ENCODE measurements around the gene FGFRL1.

FGFRL1 gene

GRCh38 chr4:1022051-1022738, 10.8 kb downstream of the FGFRL1 start:
- no peak for TF ChIP-seq TAF1 (IDR thresholded peaks at IDR 0.05; ENCODE audit: borderline replicate concordance, insufficient read depth, low read length)
- TF ChIP-seq SIN3A (IDR thresholded peaks at IDR 0.05; ENCODE audit: borderline replicate concordance, insufficient read depth, low read length): no peak
- no peak for TF ChIP-seq POLR2AphosphoS5 (IDR thresholded peaks at IDR 0.05; ENCODE audit: low read depth, low read length)
- TF ChIP-seq, protein P1, sequence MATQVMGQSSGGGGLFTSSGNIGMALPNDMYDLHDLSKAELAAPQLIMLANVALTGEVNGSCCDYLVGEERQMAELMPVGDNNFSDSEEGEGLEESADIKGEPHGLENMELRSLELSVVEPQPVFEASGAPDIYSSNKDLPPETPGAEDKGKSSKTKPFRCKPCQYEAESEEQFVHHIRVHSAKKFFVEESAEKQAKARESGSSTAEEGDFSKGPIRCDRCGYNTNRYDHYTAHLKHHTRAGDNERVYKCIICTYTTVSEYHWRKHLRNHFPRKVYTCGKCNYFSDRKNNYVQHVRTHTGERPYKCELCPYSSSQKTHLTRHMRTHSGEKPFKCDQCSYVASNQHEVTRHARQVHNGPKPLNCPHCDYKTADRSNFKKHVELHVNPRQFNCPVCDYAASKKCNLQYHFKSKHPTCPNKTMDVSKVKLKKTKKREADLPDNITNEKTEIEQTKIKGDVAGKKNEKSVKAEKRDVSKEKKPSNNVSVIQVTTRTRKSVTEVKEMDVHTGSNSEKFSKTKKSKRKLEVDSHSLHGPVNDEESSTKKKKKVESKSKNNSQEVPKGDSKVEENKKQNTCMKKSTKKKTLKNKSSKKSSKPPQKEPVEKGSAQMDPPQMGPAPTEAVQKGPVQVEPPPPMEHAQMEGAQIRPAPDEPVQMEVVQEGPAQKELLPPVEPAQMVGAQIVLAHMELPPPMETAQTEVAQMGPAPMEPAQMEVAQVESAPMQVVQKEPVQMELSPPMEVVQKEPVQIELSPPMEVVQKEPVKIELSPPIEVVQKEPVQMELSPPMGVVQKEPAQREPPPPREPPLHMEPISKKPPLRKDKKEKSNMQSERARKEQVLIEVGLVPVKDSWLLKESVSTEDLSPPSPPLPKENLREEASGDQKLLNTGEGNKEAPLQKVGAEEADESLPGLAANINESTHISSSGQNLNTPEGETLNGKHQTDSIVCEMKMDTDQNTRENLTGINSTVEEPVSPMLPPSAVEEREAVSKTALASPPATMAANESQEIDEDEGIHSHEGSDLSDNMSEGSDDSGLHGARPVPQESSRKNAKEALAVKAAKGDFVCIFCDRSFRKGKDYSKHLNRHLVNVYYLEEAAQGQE (IDR thresholded peaks at IDR 0.05; ENCODE audit: insufficient read depth in 1 of 2, low read depth in 2 of 2, low read length in 2 of 2): no peak
- no peak for TF ChIP-seq FOXP2 (optimal IDR thresholded peaks at IDR 0.05; ENCODE audit: borderline replicate concordance, extremely low read depth, extremely low read length, insufficient read depth)

DNA sequence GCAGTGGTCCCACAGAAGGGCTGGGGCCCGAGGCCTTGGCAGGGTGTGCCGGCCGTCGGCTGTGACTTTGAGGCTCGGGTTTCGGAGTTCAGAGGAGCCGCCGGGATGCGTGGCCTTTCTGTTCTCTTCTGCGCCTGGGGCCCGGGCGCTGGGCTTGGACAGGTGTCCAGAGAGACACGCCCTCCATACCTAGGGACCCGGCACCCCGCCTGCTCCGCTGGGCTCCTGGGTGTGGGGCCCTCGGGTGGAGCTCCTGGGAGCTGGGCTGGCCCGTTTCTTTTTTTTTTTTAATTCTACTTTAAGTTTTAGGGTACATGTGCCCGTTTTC, 11.3 kb downstream of the FGFRL1 start:
- no peak for TF ChIP-seq SIN3A (IDR thresholded peaks at IDR 0.05; ENCODE audit: borderline replicate concordance, insufficient read depth, low read length)

DNA sequence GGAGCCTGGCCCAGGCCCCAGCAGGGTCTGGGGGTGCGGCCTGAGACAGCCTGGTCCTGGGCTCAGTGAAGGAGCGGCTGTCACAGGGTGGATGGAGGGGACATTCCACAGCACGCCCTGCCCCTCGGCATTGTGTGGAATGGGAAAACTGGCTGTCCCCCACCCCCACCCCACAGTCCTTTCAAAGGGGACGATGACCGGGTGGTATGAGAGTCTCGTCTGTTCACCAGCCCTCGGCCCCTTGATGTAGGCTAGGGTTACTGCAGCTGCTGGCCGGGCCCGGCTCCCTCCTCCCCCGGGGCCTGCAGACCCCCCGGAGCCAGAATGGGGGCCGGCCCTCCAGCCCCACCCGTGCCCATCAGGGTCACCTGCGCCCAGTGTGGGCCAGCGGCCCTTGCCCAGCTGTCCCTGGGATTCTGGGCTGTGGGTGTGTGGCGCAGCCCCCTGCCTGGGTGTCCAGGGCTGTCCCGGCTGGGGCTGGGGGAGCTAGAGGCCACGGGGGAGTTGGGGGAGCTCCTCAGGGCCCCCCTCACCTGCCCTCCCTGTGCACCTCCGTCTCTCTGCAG, 11.7 kb downstream of the FGFRL1 start:
- no peak for TF ChIP-seq POLR2AphosphoS5 (IDR thresholded peaks at IDR 0.05; ENCODE audit: low read depth, low read length)
- TF ChIP-seq FOXP2 (optimal IDR thresholded peaks at IDR 0.05; ENCODE audit: borderline replicate concordance, extremely low read depth, extremely low read length, insufficient read depth): no peak
- no peak for TF ChIP-seq SIN3A (IDR thresholded peaks at IDR 0.05; ENCODE audit: borderline replicate concordance, insufficient read depth, low read length)
- TF ChIP-seq, protein P1 (IDR thresholded peaks at IDR 0.05; ENCODE audit: insufficient read depth in 1 of 2, low read depth in 2 of 2, low read length in 2 of 2): no peak
- TF ChIP-seq TAF1 (IDR thresholded peaks at IDR 0.05; ENCODE audit: borderline replicate concordance, insufficient read depth, low read length): no peak

DNA sequence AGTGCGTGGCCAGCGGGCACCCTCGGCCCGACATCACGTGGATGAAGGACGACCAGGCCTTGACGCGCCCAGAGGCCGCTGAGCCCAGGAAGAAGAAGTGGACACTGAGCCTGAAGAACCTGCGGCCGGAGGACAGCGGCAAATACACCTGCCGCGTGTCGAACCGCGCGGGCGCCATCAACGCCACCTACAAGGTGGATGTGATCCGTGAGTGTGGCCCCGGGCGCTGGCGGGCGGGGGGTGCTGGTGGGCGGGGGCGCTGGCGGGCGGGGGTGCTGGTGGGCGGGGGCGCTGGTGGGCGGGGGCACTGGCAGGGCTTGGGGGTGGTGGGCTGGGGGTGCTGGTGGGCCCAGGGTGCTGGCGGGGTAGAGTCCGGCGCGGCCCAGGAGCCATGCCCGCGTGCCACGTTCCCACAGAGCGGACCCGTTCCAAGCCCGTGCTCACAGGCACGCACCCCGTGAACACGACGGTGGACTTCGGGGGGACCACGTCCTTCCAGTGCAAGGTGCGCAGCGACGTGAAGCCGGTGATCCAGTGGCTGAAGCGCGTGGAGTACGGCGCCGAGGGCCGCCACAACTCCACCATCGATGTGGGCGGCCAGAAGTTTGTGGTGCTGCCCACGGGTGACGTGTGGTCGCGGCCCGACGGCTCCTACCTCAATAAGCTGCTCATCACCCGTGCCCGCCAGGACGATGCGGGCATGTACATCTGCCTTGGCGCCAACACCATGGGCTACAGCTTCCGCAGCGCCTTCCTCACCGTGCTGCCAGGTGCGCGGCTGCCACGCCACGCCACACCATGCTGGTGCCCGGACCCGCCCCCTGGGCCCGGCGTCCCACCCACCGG, 12.7 kb downstream of the FGFRL1 start:
- no peak for TF ChIP-seq POLR2AphosphoS5 (IDR thresholded peaks at IDR 0.05; ENCODE audit: low read depth, low read length)
- no peak for TF ChIP-seq FOXP2 (optimal IDR thresholded peaks at IDR 0.05; ENCODE audit: borderline replicate concordance, extremely low read depth, extremely low read length, insufficient read depth)
- TF ChIP-seq, protein P1 (IDR thresholded peaks at IDR 0.05; ENCODE audit: insufficient read depth in 1 of 2, low read depth in 2 of 2, low read length in 2 of 2): no peak
- TF ChIP-seq SIN3A (IDR thresholded peaks at IDR 0.05; ENCODE audit: borderline replicate concordance, insufficient read depth, low read length): no peak
- TF ChIP-seq TAF1 (IDR thresholded peaks at IDR 0.05; ENCODE audit: borderline replicate concordance, insufficient read depth, low read length): no peak

DNA sequence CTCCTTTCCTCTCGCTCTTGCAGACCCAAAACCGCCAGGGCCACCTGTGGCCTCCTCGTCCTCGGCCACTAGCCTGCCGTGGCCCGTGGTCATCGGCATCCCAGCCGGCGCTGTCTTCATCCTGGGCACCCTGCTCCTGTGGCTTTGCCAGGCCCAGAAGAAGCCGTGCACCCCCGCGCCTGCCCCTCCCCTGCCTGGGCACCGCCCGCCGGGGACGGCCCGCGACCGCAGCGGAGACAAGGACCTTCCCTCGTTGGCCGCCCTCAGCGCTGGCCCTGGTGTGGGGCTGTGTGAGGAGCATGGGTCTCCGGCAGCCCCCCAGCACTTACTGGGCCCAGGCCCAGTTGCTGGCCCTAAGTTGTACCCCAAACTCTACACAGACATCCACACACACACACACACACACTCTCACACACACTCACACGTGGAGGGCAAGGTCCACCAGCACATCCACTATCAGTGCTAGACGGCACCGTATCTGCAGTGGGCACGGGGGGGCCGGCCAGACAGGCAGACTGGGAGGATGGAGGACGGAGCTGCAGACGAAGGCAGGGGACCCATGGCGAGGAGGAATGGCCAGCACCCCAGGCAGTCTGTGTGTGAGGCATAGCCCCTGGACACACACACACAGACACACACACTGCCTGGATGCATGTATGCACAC, 13.6 kb downstream of the FGFRL1 start:
- TF ChIP-seq, protein P1 (IDR thresholded peaks at IDR 0.05; ENCODE audit: insufficient read depth in 1 of 2, low read depth in 2 of 2, low read length in 2 of 2): no peak
- TF ChIP-seq SIN3A (IDR thresholded peaks at IDR 0.05; ENCODE audit: borderline replicate concordance, insufficient read depth, low read length) (no peak), FOXP2 (optimal IDR thresholded peaks at IDR 0.05; ENCODE audit: borderline replicate concordance, extremely low read depth, extremely low read length, insufficient read depth) (no peak), POLR2AphosphoS5 (IDR thresholded peaks at IDR 0.05; ENCODE audit: low read depth, low read length) (no peak), TAF1 (IDR thresholded peaks at IDR 0.05; ENCODE audit: borderline replicate concordance, insufficient read depth, low read length) (no peak)
